K562 (cell line): ENCODE results near the gene COL15A1. TPM values are rescaled to one million over a fixed set of nuclear protein-coding genes. Genes with fewer than 3 reads are reported as not detected.

Source experiments
- C11orf30 ChIP-seq: fragments of 450-650 bp; IDR thresholded peaks from 2 replicates; pipeline ENCODE4 v1.6.1; 2016; ENCODE audit warnings: low read depth, mild to moderate bottlenecking
- CTCFL ChIP-seq: IDR thresholded peaks from 2 replicates; pipeline ENCODE4 v1.6.1; 2011; ENCODE audit warnings: borderline replicate concordance, low read depth, mild to moderate bottlenecking, moderate library complexity, low read length; ENCODE audit not compliant: insufficient read depth, poor library complexity, severe bottlenecking
- POLR2B ChIP-seq: fragments of 450-650 bp; IDR thresholded peaks from 2 replicates; pipeline ENCODE4 v1.6.1; 2018; ENCODE audit warnings: low read depth; ENCODE audit not compliant: partially characterized antibody
- SIX5 ChIP-seq, 2 experiments: IDR thresholded peaks; 2 replicates each; pipeline ENCODE4 v1.6.1; 2011; ENCODE audit warnings: low read length in 2 of 2, borderline replicate concordance in 1 of 2, low read depth in 1 of 2, mild to moderate bottlenecking in 1 of 2, moderate library complexity in 1 of 2; ENCODE audit not compliant: insufficient read depth in 1 of 2
- ZBTB11 ChIP-seq, 3 experiments: fragments of 200-800 bp in 1 of 3; fragments of 250-450 bp in 1 of 3; fragments of 450-650 bp in 1 of 3; sonication (Bioruptor Pico) in 1 of 3; sonication (Bioruptor generic) in 1 of 3; formaldehyde crosslinking in 1 of 3; IDR thresholded peaks; 2 replicates each; pipeline versions ENCODE4 v1.6.1 to v1.8.0; 2016 to 2022; ENCODE audit warnings: mild to moderate bottlenecking in 2 of 3, missing genetic modification characterization in 2 of 3, missing compliant biosample characterization in 1 of 3, moderate library complexity in 1 of 3
- ZKSCAN1 ChIP-seq: fragments of 150-350 bp; IDR thresholded peaks from 2 replicates; pipeline ENCODE4 v1.6.1; 2016; ENCODE audit warnings: low read depth, low read length
- ZKSCAN8 ChIP-seq: fragments of 200-800 bp; sonication (Bioruptor generic); IDR thresholded peaks from 2 replicates; pipeline ENCODE4 v1.6.1; 2016; ENCODE audit warnings: missing genetic modification characterization, missing compliant biosample characterization
- polyA plus RNA-seq, 8 experiments: library from polyadenylated mRNA; depleted of rRNA in 4 of 8; stranded (reverse) in 5 of 8; unstranded in 3 of 8; fragments of >200 nt; fragmentation: Nextera tagmentation in 2 of 8; fragmentation: Illumina TruSeq in 1 of 8; extraction: Ambion mirVana in 2 of 8; extraction: Trizol in 1 of 8; gene quantifications; 2 replicates each; pipeline versions ENCODE4 v1.2.1 to v1.2.3, GENCODE V29; 2011 to 2014; ENCODE audit warnings: inconsistent platforms in 1 of 8, missing spikeins in 1 of 8
- total RNA-seq, 7 experiments: library from RNA; depleted of rRNA in 6 of 7; stranded (reverse); fragments of >200 nt in 6 of 7; fragmentation: Illumina TruSeq in 2 of 7; extraction: Trizol in 2 of 7; gene quantifications; 2 replicates each; pipeline versions ENCODE4 v1.2.1 to v1.2.3, GENCODE V29; 2011 to 2021; ENCODE audit warnings: low replicate concordance in 1 of 7
- TF ChIP-seq, protein P1 (sequence below): fragments of 250-450 bp; sonication (Bioruptor Pico); IDR thresholded peaks from 2 replicates; pipeline ENCODE4 v1.5.0; 2020; ENCODE audit warnings: mild to moderate bottlenecking, borderline replicate concordance

Gene COL15A1
- total and polyA plus RNA-seq, 9 of the 15 experiments (the other 6 are each of a cell fraction or from before 2014, with no cell fraction given): 0.46 to 5.1 (median 2.6) TPM

DNA sequence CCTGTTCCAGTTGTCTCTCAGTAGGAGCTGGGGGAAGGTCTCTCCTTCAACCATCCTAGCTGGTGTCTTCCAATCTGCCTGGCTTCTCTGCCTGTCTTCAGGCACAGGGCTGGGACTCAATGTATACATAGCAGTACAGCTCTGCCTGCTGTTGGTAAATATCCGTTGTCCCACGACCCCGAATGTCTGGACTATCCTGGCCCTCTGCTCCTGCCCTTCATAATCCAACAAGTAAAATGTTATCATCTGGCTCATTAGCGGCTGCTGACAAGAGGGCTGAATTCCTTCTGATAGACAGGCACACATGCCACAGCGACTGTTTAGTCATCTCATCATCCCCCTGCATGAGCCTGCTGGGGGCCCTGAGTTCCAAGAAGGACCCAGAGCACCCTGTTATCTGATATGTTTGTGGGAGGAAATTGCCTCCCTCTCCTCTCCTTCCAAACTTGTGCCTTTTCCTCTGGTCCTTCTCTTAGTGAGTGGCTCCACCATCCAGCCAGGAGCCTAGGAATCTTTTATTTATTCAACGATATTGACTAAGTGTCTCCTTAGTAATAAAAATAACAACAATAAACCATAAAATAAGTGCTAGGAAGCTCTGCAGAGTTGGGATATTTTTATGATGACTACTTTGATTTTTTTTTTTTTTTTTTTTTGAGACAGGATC is 131.7 kb downstream of the COL15A1 start (continued):
- TF ChIP-seq POLR2B: no peak
- peak; percentile 22; the same call in 1 of the 2 replicates for TF ChIP-seq ZKSCAN1
- TF ChIP-seq ZBTB11 (CRISPR knock-in tag; IDR thresholded peaks at IDR 0.05): no peak; a peak in 1 of 6 replicates
- no peak for TF ChIP-seq ZKSCAN8 (CRISPR knock-in tag)
- TF ChIP-seq, protein P1, sequence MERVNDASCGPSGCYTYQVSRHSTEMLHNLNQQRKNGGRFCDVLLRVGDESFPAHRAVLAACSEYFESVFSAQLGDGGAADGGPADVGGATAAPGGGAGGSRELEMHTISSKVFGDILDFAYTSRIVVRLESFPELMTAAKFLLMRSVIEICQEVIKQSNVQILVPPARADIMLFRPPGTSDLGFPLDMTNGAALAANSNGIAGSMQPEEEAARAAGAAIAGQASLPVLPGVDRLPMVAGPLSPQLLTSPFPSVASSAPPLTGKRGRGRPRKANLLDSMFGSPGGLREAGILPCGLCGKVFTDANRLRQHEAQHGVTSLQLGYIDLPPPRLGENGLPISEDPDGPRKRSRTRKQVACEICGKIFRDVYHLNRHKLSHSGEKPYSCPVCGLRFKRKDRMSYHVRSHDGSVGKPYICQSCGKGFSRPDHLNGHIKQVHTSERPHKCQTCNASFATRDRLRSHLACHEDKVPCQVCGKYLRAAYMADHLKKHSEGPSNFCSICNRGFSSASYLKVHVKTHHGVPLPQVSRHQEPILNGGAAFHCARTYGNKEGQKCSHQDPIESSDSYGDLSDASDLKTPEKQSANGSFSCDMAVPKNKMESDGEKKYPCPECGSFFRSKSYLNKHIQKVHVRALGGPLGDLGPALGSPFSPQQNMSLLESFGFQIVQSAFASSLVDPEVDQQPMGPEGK: no peak
- TF ChIP-seq CTCFL: no peak
- peak; percentile 60 for TF ChIP-seq C11orf30
- no peak for TF ChIP-seq SIX5 (IDR thresholded peaks at IDR 0.05; ENCODE audit: borderline replicate concordance in 1 of 2, insufficient read depth in 1 of 2, low read depth in 1 of 2, low read length in 2 of 2)
